B cell (primary cell): ENCODE results near the gene LRIT3.
"Not testable (repeated sequence)": the region's sequence is repeated elsewhere in the genome, so short reads cannot be mapped to it uniquely, and the experiment has no call there.

Experiments
- CTCF ChIP-seq: fragments of 200-600 bp; IDR thresholded peaks from one replicate; pipeline ENCODE4 v1.8.0; 2022; ENCODE audit warnings: antibody characterized with exemption, mild to moderate bottlenecking
- EZH2 ChIP-seq: IDR thresholded peaks from 2 replicates; pipeline ENCODE4 v1.6.1; 2012; ENCODE audit warnings: borderline replicate concordance, low read depth, mild to moderate bottlenecking, moderate library complexity, low read length; ENCODE audit not compliant: insufficient read depth, poor library complexity, severe bottlenecking

DNA sequence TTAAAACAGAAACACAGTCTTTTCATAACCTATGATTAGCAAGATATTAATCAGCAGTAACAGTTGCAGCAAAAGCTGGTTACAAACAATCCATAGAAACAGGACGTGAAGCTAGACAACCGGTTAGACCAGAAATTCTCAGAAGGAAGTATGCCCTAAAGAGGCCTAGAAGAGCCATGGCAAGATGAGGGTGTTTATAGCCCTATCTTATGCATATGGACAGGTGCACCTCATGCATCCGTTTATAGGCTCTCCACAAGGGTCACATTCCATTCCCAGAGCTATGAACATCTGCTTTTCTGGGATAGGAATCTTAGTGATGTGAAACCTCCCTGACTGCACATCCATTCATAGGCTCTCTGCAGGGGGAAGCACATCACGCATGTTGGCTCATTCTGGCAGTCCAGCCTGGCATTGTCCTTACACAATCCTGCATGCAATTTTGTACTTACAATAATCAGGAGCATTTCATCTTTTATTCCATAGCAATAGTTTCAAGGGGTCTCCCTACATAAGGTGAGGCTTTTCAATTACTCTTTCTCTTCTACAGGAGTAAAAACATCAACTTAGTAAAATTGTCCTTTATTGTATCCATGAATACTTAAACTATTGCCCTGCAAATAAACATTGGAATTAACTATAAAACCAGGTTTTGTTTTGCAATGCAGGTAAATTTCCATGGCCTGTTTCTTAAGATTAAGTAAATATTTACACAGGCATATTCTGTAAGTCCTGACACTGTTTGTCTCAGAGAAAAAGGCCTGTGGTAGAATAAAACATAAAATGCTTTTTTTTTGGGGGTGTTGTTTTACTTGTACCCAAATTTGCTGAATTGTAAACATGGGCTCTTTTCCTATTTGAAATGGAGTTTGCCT lies 11.8 kb downstream of the LRIT3 start:
- not testable (repeated sequence) for TF ChIP-seq CTCF, EZH2
